ENCODE data around the gene IRAG1.

Gene IRAG1

GRCh38 chr11:10693509-10694081 lies at the start of gene IRAG1:
IRAG1 (minus strand) TSS chr11:10693755; CDS start chr11:10693602, 153 bp downstream.
- no peak for DNase-seq (ENCODE audit: low read depth in 3 of 3)

- DNase-seq (ENCODE audit: low read depth in 3 of 3), result no peak
Observed at GRCh38 chr11:10742460-10743208, 49.1 kb upstream of the IRAG1 start.

GRCh38 chr11:10735481-10736475 lies 42.2 kb upstream of the IRAG1 start:
- peak; percentile 65 to 83 (median 75) for DNase-seq (ENCODE audit: low read depth in 3 of 3)

- DNase-seq (ENCODE audit: low read depth in 3 of 3), result no peak
Observed at GRCh38 chr11:10731064-10731680, 37.6 kb upstream of the IRAG1 start.

- no peak for DNase-seq (ENCODE audit: low read depth in 3 of 3)
Observed at GRCh38 chr11:10730151-10730550, 36.6 kb upstream of the IRAG1 start.

GRCh38 chr11:10728789-10729472 lies 35.4 kb upstream of the IRAG1 start:
- no peak for DNase-seq (ENCODE audit: low read depth in 3 of 3)

GRCh38 chr11:10728154-10728553 lies 34.6 kb upstream of the IRAG1 start:
- no peak for DNase-seq (ENCODE audit: low read depth in 3 of 3)

- no peak for DNase-seq (ENCODE audit: low read depth in 3 of 3)
Observed at GRCh38 chr11:10727146-10727851, 33.7 kb upstream of the IRAG1 start.

- no peak for DNase-seq (ENCODE audit: low read depth in 3 of 3)
Observed at GRCh38 chr11:10725907-10726253, 32.3 kb upstream of the IRAG1 start.

- DNase-seq (ENCODE audit: low read depth in 3 of 3), result no peak
Observed at GRCh38 chr11:10725114-10725906, 31.8 kb upstream of the IRAG1 start.

GRCh38 chr11:10722307-10722706 lies 28.8 kb upstream of the IRAG1 start:
- no peak for DNase-seq (ENCODE audit: low read depth in 3 of 3)

- no peak for DNase-seq (ENCODE audit: low read depth in 3 of 3)
Observed at GRCh38 chr11:10720881-10721376, 27.4 kb upstream of the IRAG1 start.

- no peak for DNase-seq (ENCODE audit: low read depth in 3 of 3)
Observed at GRCh38 chr11:10719616-10720015, 26.1 kb upstream of the IRAG1 start.

GRCh38 chr11:10716543-10717259 lies 23.1 kb upstream of the IRAG1 start:
- no peak for DNase-seq (ENCODE audit: low read depth in 3 of 3)

- no peak for DNase-seq (ENCODE audit: low read depth in 3 of 3)
Observed at GRCh38 chr11:10716122-10716521, 22.6 kb upstream of the IRAG1 start.

- DNase-seq (ENCODE audit: low read depth in 3 of 3), result no peak
Observed at GRCh38 chr11:10715571-10715970, 22.0 kb upstream of the IRAG1 start.

- no peak for DNase-seq (ENCODE audit: low read depth in 3 of 3)
Observed at GRCh38 chr11:10709299-10710086, 15.9 kb upstream of the IRAG1 start.

GRCh38 chr11:10708131-10708530 lies 14.6 kb upstream of the IRAG1 start:
- no peak for DNase-seq (ENCODE audit: low read depth in 3 of 3)

Measured in stimulated activated CD4-positive, alpha-beta T cell treated with anti-CD3 and anti-CD28 coated beads, TNF-alpha, amount 100 ng/mL, for 4 hours (primary cell).